T-helper 1 cell treated with Interleukin-12 subunit alpha and Interleukin-12 subunit beta and Interleukin-4 antibody, amounts not matched to agents 30 μg/mL and 1 μg/mL, for 36 hours (primary cell): ENCODE results near the gene ERCC6.

Source experiments
- H3K27ac Mint-ChIP-seq: one replicate; pipeline ENCODE4 v1.8.0; 2021; ENCODE audit warnings: mild to moderate bottlenecking, mixed read lengths
- H3K27me3 Mint-ChIP-seq: one replicate; pipeline ENCODE4 v1.8.0; 2021; ENCODE audit warnings: low read depth, mixed read lengths
- H3K36me3 Mint-ChIP-seq: one replicate; pipeline ENCODE4 v1.8.0; 2021; ENCODE audit warnings: low read depth, mixed read lengths
- H3K4me1 Mint-ChIP-seq: one replicate; pipeline ENCODE4 v1.8.0; 2021; ENCODE audit warnings: low read depth, mixed read lengths
- H3K4me3 Mint-ChIP-seq: one replicate; pipeline ENCODE4 v1.8.0; 2021; ENCODE audit warnings: mild to moderate bottlenecking, moderate library complexity, mixed read lengths
- H3K9me3 Mint-ChIP-seq: one replicate; pipeline ENCODE4 v1.8.0; 2021; ENCODE audit warnings: mixed read lengths

ERCC6 gene

GRCh38 chr10:49538381-49539319 is at the start of gene ERCC6:
Gene ERCC6, minus strand, starts transcription at chr10:49539121.
- peaks cover 19% of the 10 kb centered on the region for H3K27me3 Mint-ChIP-seq
- no peaks in the 10 kb centered on the region for H3K9me3 Mint-ChIP-seq
- peak within 1 kb of the TSS; percentile 93 for H3K27ac Mint-ChIP-seq
- H3K4me3 Mint-ChIP-seq, result peak within 1 kb of the TSS; percentile 92
- H3K36me3 Mint-ChIP-seq, result peaks cover 11% of the 10 kb centered on the region
- peaks cover 35% of the 10 kb centered on the region for H3K4me1 Mint-ChIP-seq

GRCh38 chr10:49587981-49588380 is 49.1 kb upstream of the ERCC6 start:
- H3K4me3 Mint-ChIP-seq, result no peak overlapping the region
- no peaks in the 10 kb centered on the region for H3K9me3 Mint-ChIP-seq
- no peaks in the 10 kb centered on the region for H3K36me3 Mint-ChIP-seq
- H3K4me1 Mint-ChIP-seq, result no peaks in the 10 kb centered on the region
- peaks cover 27% of the 10 kb centered on the region for H3K27me3 Mint-ChIP-seq
- H3K27ac Mint-ChIP-seq, result no peak overlapping the region

- peaks cover 4% of the 10 kb centered on the region for H3K4me1 Mint-ChIP-seq
- H3K27ac Mint-ChIP-seq, result no peak overlapping the region
- H3K27me3 Mint-ChIP-seq, result peaks cover 36% of the 10 kb centered on the region
- H3K9me3 Mint-ChIP-seq, result no peaks in the 10 kb centered on the region
- no peaks in the 10 kb centered on the region for H3K36me3 Mint-ChIP-seq
- no peak overlapping the region for H3K4me3 Mint-ChIP-seq
Measured at GRCh38 chr10:49585387-49585786, 46.5 kb upstream of the ERCC6 start.

- Mint-ChIP-seq H3K9me3 (no peaks in the 10 kb centered on the region), H3K27ac (no peak overlapping the region), H3K27me3 (peaks cover 30% of the 10 kb centered on the region), H3K4me3 (no peak overlapping the region), H3K36me3 (no peaks in the 10 kb centered on the region), H3K4me1 (peaks cover 4% of the 10 kb centered on the region)
Measured at GRCh38 chr10:49579621-49580020, 40.7 kb upstream of the ERCC6 start.

GRCh38 chr10:49578392-49578791 is 39.5 kb upstream of the ERCC6 start:
- peaks cover 19% of the 10 kb centered on the region for H3K27me3 Mint-ChIP-seq
- H3K4me1 Mint-ChIP-seq, result peaks cover 4% of the 10 kb centered on the region
- no peak overlapping the region for H3K27ac Mint-ChIP-seq
- no peaks in the 10 kb centered on the region for H3K36me3 Mint-ChIP-seq
- no peaks in the 10 kb centered on the region for H3K9me3 Mint-ChIP-seq
- no peak overlapping the region for H3K4me3 Mint-ChIP-seq

DNA sequence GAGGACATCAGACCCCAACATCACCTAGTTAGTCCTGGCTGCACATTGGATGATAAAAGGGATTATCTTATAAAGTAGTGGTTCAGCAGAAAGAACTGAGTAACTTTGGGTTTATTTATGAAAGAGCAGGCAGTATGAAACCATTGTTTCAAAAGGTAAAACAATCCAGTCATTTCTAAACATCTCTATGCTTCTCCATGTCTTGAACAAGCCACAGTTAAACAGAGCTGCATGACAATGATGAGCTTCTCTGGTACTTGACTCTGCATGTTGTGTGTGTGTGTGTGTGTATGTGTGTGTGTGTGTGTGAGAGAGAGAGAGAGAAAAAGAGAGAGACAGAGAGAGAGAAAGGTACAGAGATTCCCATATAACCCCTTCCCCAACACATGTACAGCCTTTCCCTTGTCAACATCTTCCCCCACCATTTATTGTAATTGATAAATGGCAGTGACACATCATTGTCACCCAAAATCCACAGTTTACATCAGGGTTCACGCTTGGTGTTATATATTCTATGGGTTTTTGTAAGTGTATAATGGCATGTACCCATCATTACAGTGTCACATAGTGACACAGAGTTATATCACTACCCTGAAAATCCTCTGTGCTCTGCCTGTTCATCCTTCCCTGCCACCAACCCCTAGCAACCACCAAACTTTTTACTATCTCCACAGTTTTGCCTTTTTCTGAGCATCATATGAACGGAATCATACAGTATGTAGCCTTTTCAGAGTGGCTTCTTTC is 38.4 kb upstream of the ERCC6 start:
- Mint-ChIP-seq H3K27me3 (peaks cover 9% of the 10 kb centered on the region), H3K36me3 (no peaks in the 10 kb centered on the region), H3K4me1 (peaks cover 4% of the 10 kb centered on the region), H3K27ac (no peak overlapping the region), H3K4me3 (no peak overlapping the region), H3K9me3 (no peaks in the 10 kb centered on the region)

DNA sequence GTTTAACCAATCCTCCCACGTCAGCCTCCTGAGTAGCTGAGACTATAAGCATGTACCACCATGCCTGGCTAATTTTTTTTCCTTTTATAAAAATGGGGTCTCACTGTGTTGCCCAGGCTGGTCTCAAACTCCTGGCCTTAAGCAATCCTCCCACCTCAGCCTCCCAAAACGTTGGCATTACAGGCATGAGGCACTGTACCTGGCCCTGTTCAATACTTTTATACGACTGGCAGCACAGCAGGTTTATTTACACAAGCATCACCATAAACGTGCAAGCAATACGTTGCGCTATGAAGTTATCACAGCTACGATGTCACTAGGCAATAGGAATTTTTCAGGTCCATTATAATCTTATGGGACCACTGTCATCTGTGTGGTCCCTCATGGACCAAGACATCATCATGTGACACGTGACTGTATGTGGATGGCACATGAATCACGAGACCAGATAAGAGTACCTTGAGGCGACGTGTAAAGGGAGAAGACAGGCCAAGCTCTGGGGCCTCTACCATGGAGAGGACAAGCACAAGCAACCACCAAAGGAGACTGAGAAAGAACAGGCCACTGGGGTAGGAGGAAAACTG is 36.7 kb upstream of the ERCC6 start:
- H3K27ac Mint-ChIP-seq, result no peak overlapping the region
- no peaks in the 10 kb centered on the region for H3K36me3 Mint-ChIP-seq
- H3K4me3 Mint-ChIP-seq, result no peak overlapping the region
- H3K4me1 Mint-ChIP-seq, result no peaks in the 10 kb centered on the region
- peaks cover 4% of the 10 kb centered on the region for H3K27me3 Mint-ChIP-seq
- no peaks in the 10 kb centered on the region for H3K9me3 Mint-ChIP-seq

- H3K27ac Mint-ChIP-seq, result no peak overlapping the region
- H3K9me3 Mint-ChIP-seq, result no peaks in the 10 kb centered on the region
- no peak overlapping the region for H3K4me3 Mint-ChIP-seq
- H3K36me3 Mint-ChIP-seq, result no peaks in the 10 kb centered on the region
- peaks cover 8% of the 10 kb centered on the region for H3K27me3 Mint-ChIP-seq
- H3K4me1 Mint-ChIP-seq, result peaks cover 3% of the 10 kb centered on the region
Measured at GRCh38 chr10:49572594-49573114, 33.7 kb upstream of the ERCC6 start.

GRCh38 chr10:49571388-49571787 is 32.5 kb upstream of the ERCC6 start:
- H3K27ac Mint-ChIP-seq, result no peak overlapping the region
- H3K36me3 Mint-ChIP-seq, result no peaks in the 10 kb centered on the region

DNA sequence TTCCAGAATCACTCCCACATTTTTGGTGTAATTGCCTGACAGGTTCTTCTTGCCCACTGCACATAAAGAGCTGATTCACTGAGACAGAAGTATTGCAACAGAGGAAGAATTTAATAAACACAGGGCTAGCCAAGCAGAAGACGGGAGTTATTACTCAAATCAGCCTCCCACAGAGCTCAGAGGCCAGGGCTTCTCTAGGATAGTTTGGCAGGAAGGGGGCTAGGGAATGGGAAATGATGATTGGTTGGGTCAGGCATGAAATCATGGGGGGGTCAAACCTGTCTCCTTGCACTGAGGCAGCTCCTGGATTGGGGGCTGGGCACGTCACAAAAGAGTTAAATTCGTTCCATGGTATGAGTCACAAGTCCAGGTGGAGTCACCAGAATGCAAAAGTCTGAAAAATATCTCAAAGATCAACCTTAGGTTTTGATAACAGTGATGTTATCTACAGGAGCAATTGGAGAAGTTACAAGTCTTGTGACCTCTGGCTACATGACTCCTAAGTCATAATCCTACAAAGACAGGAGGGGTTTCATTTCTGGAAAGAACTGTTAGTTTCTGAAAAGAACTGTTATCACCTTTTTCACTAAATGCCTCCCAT is 30.2 kb upstream of the ERCC6 start:
- no peaks in the 10 kb centered on the region for H3K36me3 Mint-ChIP-seq
- H3K4me1 Mint-ChIP-seq, result peaks cover 3% of the 10 kb centered on the region
- H3K27ac Mint-ChIP-seq, result no peak overlapping the region
- H3K4me3 Mint-ChIP-seq, result no peak overlapping the region
- no peaks in the 10 kb centered on the region for H3K9me3 Mint-ChIP-seq
- peaks cover 12% of the 10 kb centered on the region for H3K27me3 Mint-ChIP-seq

More at GRCh38 chr10:49571388-49571787, 32.5 kb upstream of the ERCC6 start:
- Mint-ChIP-seq H3K9me3 (no peaks in the 10 kb centered on the region), H3K4me1 (peaks cover 3% of the 10 kb centered on the region), H3K4me3 (no peak overlapping the region), H3K27me3 (peaks cover 8% of the 10 kb centered on the region)

DNA sequence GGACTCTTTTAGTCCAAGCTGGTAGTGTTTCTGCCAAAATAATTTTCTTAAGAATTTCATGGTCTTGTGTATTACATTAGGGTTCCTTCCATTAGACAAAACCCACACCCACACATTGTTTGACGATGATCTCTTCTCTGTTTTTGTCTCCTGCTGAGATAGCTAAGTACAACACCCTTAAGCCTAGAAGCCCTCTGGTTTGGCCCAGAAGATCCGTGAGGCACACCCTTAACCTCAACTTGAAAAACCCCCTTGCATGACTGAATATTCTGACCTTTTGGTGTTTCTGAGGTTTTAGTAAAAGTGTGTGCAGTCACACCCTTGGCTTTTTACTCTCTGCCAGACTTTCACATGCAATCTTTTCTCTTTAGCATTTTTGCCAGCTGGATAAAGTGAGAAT is 29.3 kb upstream of the ERCC6 start:
- no peak overlapping the region for H3K27ac Mint-ChIP-seq
- peaks cover 12% of the 10 kb centered on the region for H3K27me3 Mint-ChIP-seq
- peaks cover 3% of the 10 kb centered on the region for H3K4me1 Mint-ChIP-seq
- H3K4me3 Mint-ChIP-seq, result no peak overlapping the region
- H3K9me3 Mint-ChIP-seq, result no peaks in the 10 kb centered on the region
- no peaks in the 10 kb centered on the region for H3K36me3 Mint-ChIP-seq

DNA sequence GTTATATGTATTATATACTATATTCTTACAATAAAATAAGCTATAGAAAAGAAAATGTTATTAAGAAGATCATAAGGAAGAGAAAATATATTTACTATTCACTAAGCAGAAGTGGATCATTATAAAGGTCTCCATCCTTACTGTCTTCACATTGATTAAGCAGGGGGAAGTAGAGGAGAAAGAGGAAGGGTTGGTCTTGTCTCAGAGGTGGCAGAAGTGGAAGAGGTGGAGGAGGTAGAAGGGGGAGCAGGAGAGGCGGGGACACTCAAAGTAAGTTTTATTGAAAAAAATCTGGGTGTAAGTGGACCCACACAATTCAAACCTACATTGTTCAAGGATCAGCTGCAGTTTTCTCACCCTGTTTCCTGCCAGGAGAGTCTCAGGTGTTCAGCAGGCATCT is 28.9 kb upstream of the ERCC6 start:
- Mint-ChIP-seq H3K4me1 (peaks cover 3% of the 10 kb centered on the region), H3K36me3 (no peaks in the 10 kb centered on the region), H3K27ac (no peak overlapping the region), H3K4me3 (no peak overlapping the region), H3K9me3 (no peaks in the 10 kb centered on the region), H3K27me3 (peaks cover 12% of the 10 kb centered on the region)

DNA sequence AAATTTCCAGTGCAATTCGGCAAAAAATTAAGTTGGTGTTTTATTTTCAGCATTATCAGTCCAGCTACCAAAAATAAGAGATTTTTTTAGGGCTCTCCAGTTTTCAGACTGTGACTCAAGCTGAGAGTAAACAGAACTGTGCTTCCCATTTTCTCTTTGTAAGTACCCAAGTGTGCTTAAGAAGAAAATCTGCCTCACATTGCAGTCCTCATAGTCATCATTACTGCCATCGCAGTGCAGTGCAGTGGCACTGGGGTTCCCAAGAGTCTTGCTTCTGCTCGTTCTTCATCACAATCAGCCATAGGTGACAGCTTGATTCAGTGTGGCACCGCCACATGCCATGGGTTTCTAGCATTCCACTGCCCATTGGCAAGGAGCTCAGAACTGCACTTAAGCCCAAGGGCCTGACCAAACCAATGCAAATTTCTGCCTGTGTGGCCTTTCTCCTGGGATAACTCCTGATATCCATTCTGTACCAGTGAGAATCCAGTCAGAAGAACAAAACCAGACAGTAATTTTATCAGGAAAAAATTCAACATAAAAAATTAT is 25.6 kb upstream of the ERCC6 start:
- H3K27me3 Mint-ChIP-seq, result peaks cover 15% of the 10 kb centered on the region
- H3K36me3 Mint-ChIP-seq, result no peaks in the 10 kb centered on the region
- H3K9me3 Mint-ChIP-seq, result no peaks in the 10 kb centered on the region
- peaks cover 3% of the 10 kb centered on the region for H3K4me1 Mint-ChIP-seq
- no peak overlapping the region for H3K4me3 Mint-ChIP-seq
- H3K27ac Mint-ChIP-seq, result no peak overlapping the region

GRCh38 chr10:49562893-49563292 is 24.0 kb upstream of the ERCC6 start:
- no peaks in the 10 kb centered on the region for H3K9me3 Mint-ChIP-seq
- no peaks in the 10 kb centered on the region for H3K36me3 Mint-ChIP-seq
- no peak overlapping the region for H3K4me3 Mint-ChIP-seq
- H3K4me1 Mint-ChIP-seq, result no peaks in the 10 kb centered on the region
- peaks cover 12% of the 10 kb centered on the region for H3K27me3 Mint-ChIP-seq
- no peak overlapping the region for H3K27ac Mint-ChIP-seq
